DMS79 (cell line): ENCODE results near the gene TEX12.
"Not testable (repeated sequence)": the region's sequence is repeated elsewhere in the genome, so short reads cannot be mapped to it uniquely, and the experiment has no call there.

Experiments
- DNase-seq: peaks from one replicate; lab custom pipeline; 2025; lab: John Stamatoyannopoulos, UW

Gene TEX12, protein sequence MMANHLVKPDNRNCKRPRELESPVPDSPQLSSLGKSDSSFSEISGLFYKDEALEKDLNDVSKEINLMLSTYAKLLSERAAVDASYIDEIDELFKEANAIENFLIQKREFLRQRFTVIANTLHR

DNA sequence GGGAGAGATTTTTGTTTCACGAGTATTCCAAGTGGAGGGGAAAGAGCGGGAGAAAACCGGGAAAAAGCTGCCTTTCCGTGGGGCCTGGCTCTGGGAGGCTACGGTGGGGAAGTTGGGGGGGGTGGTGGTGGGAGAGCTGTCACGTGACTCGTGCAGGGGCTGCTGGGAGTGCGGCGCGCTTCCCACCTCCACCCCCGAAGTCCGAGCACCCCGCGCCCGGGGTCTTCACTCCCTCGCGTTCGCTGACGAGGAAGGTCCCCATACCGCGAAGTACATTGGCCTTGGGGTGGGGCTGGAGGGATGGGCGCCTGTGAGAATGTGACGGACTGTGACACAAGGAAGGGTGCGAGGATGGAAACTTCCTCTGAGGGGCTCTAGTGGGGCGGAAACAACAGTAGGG is at the start of gene TEX12:
TEX12 (plus strand) TSS at position 228 of the 400 bp plus-strand sequence. CDS start 1,897 bp downstream, outside the sequence.
- no peak for DNase-seq

DNA sequence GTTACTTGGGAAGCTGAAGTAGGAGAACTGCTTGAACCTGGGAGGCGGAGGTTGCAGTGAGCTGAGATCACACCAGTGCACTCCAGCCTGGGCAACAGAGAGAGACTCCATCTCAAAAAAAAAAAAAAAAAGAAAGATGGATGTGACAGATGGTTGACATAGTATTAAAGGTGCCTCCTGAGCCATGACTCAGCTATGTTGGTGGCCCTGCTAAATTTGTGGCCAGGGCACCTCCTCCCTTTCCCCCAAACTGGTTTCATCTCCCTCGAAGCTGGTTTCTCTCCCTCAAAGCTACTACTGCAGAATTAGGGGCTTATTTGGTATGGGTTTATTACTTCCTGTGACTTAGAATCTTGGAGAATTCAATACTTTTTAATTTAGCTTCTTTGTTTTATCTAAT is 49.0 kb upstream of the TEX12 start:
- DNase-seq = no peak

DNA sequence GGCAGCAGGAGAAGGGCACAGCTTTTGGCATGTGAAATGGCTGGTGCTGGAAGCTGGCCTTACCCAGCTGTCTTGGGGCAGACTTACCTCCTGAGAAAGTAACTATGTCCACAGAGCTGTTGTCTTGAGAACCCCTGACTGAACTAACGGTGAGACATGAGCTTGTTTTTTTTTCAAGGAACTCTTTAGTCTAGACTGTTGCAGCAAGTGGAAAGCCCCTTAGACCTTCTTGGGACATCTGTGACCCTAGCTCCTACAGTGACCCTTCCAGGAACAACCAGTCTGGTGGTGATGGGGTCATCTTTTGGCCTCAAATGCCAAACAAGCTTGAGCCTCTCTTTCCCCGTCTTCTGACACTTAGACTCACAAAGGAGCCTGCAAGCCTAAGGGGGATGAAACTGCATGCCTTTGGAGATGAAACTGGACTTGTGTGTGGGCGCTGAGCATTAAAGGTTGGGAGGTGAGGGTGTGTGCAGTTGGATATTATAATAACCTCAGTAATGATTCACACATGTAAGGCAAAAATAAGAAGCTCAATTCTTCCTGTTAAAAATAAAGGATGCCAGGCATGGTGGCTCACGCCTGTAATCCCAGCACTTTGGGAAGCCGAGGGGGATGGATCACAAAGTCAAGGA is 45.1 kb upstream of the TEX12 start:
- no peak for DNase-seq

DNA sequence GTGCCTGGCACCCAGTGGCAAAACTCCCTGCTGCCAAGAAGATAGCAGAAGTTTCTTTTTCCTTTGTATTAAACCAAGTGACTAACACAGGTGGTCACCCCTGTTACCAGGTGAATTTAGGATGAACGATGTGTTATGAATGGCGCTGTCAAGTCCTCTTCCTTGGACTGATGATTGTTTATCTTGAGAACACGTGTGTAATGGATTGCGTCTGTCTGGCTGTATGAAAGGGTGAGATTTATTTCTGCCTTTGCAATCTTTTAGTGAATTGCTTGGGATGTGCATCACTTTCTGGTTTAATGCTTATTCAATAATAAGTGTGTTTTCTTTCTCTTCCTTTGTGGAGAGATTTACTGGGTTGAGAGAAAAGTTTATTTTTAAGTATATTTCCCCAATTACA is 44.0 kb upstream of the TEX12 start:
- no peak for DNase-seq

DNA sequence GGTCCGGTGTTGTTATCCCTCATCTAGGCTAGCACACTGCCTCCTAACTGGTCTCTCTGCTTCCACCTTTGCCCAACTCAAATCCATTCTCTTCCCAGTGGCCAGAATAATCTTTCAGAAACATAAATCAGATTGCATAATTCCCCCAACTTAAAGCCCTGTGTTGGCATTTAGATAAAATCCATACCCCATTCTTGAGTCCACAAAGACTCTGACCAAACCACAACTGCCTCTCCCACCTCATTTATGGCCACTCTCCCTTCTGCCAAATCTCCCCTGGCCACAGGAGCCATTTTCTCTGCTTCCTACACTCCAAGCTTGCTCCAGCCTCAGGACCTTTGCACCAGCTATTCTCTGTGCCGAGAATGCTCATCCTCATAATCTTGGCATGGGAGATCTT is 40.1 kb upstream of the TEX12 start:
- no peak for DNase-seq

DNA sequence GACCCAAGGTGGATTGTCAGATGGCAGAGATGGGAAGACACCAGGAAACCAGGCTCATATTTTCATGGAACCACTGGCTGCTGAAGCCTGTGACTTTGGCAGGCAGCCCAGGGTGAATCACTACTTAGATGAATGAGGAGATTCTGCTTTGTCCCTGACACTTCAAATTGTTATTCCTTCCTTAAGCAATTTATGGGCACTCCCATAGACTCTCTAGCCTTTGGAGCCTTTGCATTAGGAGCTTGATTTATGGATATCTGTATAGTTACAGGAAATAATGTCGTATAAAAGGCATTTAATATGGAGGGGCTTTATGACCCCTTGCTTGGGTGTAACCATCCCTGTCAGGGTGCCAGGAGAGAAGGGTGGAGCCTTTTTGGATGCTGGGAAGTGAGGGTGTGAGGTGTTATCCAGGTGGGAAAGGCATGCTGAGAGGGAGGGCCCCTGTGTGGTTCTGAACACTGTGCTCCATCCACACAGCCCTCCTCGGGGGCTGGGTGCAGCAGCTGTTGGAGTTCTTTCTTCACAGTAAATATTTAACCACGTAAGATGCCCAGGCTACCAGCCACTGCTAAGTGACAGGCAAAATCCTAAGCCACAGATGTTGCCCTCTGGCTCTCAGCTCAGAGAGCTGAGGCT is 38.6 kb upstream of the TEX12 start:
- DNase-seq = peak; percentile 18

DNA sequence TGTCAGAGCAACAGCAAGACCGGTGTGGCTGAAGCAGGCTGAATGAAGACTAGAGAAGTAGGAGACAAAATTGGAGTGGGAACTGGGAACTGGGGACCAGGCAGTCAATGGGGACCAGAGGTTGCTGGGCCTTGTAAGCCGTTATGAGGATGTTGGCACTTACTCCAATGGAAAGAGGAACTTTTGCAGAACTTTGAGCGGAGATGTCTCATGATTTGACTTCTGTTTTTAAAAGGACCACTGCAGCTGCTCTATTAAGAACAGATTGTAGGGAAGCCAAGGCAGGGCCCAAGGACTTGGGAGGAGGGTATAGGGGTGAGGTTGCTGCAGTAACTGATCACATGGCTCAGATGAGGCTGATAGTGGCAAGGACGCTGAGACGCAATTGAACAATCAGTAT is 37.5 kb upstream of the TEX12 start:
- DNase-seq = no peak

DNA sequence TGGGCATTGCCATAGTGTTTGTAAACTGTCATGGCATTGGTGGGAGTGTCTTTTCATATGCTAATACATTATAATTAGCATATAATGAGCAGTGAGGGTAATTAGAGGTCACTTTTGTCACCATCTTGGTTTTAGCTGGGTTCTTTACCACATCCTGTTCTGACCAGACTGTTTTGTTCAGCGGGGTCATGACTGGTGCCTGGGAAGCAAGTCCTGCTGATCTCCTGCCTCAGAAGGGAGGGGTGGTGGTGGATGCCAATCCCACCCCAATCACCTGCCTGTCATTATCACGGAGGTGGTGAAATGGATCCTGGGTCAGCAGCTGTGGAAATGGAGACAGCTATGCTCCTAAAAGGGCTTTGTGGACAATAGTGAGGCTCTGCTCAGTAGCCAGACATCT is 34.4 kb upstream of the TEX12 start:
- DNase-seq = no peak

DNA sequence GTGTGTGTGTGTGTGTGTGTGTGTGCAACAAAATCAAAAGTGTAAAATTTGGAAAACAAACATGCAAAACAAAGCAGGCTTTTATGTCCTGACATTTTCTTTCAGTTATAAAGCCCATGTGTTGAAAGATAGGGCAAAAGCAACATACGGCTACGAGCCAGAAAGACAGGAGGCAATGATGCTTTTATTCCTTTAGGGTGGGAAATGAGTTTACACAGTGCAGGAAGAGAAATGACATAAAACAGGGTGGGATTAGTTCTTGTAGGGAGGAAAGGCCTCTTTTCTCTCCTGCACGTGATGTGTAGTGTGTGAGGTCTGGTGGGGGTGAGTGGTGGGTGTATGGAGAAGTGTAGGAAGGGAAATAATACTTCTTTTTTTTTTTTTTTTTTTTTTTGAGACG is 32.7 kb upstream of the TEX12 start:
- DNase-seq = no peak

DNA sequence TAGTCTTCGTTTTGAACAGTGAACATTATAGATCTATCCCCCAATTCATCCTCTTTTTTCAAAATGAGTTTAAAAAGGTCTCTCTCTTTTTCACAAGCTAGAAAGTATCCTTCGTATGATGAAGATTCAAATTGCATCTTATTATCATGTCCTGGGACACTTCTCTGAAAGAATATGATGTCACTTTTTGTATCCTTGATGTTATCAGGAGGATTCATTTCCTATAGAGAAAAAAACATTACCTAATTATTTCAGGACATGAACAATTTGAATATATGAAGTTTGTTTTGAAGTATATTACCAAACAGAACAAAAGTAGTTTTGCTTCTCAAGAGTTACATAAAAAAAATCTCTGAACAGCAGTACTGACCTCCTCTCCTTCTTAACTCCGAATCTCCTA is 23.6 kb upstream of the TEX12 start:
- DNase-seq = no peak

DNA sequence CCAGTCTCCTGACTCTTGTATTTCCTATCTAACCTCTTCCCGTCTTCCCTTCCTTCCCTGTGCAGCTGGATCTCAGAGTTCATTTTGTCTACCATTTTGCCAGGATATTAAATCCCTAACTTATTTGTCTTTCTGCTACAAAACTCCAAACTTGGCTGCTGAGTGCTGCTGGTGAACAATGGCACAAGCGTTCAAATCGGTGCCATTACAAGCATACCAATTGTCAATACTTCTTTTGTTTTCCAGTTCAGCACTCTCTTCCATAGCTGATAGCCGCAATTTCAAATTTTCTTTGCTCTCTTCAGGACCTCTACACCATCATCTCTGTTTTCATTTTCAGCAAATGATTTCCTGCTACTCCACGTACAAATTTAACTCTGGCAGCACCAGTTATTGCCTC is 16.7 kb upstream of the TEX12 start:
- DNase-seq = no peak

DNA sequence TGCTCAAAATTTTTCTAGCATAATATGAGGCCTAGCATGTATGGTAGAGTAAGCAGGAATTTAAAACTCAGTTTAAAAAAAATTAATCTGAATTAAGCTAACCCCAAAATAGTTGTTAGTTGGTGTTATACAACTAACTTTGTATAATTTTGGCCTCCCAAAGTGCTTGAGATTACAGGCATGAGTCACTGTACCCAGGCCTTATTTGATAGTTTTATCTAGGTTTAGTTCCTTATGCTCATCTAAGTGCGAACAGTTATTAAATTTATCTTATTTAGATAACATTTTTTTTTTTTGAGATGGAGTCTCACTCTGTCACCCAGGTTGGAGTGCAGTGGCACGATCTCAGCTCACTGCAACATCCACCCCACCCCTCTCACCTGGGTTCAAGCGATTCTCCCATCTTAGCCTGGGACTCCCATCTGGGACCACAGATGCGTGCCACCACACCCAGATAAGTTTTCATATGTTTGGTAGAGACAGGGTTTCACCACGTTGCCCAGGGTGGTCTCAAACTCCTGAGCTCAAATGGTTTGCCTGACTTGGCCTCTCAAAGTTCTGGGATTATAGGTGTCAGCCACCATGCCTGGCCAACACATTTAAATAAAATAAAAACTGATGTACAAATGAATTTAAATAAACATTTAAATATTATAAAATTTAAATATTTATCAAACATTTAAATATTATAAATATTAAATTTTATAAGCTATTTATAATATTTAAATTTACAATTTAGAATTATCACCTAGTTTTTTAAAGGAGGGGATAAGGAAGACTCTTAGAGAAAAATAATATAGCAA is 10.8 kb upstream of the TEX12 start:
- DNase-seq = no peak

DNA sequence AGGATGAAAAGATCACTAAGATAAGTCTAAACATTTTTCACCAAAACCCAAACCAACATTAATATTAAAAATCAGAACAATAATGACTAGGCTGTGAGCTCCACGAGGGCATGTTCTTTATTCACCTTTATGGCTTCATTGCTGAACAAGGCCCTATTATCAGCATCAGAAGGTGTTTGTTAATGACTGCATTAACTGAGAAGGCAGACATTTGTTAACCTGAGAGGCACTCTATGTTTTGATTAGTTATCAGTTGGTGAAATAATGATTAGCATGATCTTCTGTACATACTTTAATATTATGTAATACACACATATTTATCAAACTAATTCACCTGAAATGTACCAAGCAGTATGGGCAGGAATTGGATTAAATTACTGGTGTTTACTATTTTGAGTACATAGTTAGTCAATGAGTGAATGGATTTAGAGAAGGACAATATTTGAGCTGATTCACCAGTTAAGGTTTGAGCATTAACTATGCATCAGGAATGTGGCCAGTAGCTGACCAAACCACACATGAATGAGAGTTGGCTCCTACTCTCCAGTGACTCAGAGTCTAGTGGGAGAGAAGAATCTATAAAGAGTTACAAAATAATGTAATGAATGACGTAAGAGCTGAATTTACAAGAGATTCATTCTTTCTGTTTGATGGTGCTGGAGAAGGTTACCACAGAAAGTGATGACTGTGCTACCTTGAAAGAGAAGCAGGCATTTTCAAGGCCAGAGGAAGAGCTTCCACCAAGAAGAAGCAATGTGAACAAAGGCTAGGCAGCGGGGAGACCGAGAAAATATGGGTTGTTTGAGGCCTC is 10.0 kb upstream of the TEX12 start:
- no peak for DNase-seq

DNA sequence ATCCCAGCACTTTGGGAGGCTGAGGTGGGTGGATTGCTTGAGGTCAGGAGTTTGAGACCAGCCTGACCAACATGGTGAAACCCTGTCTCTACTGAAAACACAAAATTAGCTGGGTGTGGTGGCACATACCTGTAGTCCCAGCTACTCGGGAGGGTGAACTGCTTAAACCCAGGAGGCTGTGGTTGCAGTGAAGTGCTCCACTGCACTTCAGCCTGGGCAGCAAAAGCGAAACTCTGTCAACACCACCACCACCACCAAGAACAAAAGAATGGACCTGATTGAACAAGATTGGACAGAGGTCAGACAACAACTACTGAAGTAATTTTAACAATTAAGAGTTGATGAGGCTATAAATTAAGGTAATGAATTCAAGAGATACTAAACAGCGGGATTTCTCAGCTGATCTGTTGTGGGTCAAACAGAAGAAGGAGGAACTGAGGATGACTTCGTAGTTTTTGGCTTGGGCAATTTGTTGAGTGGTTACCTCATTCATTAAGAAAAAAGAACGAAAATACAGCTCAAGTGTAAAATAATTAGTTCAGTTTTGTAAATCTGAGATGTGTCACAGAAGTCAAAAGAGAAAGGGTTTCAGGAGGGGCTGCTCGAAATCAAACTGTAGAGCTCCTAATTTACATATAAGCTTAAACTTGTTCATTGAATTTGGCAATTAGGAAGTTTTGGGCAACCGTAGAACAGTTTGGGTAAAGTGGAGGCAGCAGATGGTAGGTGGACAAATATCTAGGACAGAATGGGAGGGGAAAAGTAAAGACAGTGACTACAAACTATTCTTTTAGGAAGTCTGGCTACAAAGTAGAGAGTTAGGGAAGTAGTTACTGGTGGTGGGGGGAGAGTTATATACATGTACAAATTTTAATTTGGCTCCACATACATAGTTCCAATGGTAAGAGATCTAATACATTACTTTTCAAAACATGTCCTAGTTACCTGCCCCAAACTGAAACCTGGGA is 7.8 kb upstream of the TEX12 start:
- no peak for DNase-seq

DNA sequence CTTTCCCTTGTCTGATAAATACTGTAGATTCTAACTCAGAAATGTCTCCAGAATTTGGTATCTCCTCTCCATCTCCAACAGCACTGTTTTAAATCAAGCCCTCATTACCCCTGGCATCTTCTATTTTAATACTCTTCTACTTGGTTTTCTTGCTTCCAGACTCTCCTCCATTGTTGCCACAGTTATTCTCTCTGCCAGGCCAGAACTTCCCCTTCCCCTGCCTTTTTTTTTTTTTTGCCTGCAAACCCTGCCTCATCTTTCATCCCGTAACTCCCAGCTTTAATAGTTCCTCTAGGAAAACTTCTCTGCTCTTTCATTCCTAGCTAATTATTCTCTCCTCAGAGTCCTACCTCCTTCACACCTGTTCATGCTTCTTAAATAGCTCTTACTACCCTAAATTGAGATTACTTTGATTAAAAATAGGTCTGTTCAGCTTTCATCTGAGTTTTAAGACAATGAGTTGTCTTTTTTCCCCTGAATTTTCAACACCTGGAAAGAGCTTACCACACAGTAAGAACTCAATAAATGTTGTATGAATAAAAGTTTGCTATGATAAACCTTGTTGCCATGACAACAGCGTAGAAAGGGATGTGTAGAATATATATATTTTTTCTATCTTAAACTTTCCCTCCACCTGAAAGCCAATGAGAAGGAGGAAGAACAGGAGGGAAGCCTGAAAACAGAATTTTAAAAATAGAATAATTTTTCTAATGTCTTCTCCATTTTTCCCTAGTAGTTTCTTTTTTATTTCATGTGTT is 6.9 kb upstream of the TEX12 start:
- DNase-seq = no peak

DNA sequence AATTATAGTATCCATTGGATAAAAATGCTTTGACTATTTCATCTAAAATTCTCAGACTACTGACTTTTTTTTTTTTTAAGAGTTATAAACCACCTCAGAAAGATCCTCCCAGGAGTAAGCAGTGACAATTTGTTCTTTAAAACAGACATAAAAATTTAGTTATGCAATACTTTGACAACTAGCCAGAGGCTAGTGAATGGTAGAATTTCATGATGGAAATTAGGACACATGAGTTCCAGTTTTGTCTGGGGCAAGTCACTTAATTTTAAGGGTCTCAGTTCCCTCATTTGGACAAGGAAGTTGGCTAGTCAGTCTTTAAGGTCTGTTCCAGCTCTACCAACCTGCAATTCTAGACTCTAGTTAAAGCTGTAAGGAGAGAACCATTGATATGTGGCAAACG is 6.2 kb upstream of the TEX12 start:
- DNase-seq = no peak

DNA sequence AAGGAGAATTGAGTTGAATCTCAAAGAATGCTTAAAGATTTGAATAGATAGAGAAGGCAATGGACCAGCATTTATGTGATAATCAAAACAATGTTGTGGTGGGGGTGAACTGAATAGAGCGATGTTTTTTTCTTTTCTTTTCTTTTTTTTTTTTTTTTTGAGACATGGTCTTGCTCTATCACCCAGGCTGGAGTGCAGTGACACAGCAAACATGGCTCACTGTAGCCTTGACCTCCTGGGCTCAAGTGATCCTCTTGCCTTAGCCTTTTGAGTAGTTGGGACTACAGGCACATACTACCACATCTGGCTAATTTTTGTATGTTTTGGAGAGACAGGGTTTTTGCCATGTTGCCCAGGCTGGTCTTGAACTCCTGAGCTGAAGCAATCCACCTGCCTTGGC is 5.0 kb upstream of the TEX12 start:
- not testable (repeated sequence) for DNase-seq

DNA sequence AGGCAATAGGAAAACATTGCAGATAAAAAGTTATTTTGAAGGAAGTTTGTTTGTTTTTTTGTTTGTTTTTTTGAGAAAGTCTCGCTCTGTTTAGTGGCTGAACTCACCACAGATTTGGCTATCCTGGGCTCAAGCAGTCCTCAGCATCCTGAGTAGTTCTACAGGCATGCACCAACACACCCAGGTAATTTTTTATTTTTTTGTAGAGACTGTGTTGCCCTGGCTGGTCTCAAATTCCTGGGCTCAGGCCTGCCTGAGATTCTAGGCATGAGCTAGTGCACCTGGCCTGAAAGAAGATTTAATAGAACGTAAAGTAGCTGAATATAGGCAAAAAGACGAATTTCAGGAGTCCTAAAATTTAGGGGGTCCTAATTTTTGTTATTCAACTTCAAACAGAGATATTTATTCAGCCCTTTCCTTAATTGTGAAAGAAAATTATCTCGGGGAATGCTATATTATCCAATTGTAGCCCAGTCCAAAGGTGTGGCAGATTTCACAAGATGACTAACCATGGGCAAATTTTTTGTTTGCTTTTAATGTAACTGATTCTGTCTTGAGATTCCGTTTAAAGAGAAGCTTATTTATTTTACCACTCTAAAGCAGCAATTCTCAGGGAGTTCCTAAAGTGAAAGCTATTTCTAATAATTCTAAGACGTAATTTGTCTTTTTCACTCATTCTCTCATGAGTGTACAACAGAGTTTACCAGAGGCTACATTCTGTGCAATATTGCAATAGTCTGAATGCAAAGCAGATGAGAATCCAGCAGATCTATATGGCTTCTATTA is 4.2 kb upstream of the TEX12 start:
- DNase-seq = no peak
